GM18867 (cell line): Measurements from ENCODE around the gene SGCB.
"Not testable (repeated sequence)": the region's sequence is repeated elsewhere in the genome, so short reads cannot be mapped to it uniquely, and the experiment has no call there.

ENCODE experiments used
- ATAC-seq: cut with Tn5 transposase; IDR thresholded peaks from one replicate; pipeline ENCODE4 v1.9.1; 2021; ENCODE audit warnings: mild to moderate bottlenecking, moderate library complexity; ENCODE audit not compliant: unreplicated experiment

Gene SGCB, protein sequence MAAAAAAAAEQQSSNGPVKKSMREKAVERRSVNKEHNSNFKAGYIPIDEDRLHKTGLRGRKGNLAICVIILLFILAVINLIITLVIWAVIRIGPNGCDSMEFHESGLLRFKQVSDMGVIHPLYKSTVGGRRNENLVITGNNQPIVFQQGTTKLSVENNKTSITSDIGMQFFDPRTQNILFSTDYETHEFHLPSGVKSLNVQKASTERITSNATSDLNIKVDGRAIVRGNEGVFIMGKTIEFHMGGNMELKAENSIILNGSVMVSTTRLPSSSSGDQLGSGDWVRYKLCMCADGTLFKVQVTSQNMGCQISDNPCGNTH

DNA sequence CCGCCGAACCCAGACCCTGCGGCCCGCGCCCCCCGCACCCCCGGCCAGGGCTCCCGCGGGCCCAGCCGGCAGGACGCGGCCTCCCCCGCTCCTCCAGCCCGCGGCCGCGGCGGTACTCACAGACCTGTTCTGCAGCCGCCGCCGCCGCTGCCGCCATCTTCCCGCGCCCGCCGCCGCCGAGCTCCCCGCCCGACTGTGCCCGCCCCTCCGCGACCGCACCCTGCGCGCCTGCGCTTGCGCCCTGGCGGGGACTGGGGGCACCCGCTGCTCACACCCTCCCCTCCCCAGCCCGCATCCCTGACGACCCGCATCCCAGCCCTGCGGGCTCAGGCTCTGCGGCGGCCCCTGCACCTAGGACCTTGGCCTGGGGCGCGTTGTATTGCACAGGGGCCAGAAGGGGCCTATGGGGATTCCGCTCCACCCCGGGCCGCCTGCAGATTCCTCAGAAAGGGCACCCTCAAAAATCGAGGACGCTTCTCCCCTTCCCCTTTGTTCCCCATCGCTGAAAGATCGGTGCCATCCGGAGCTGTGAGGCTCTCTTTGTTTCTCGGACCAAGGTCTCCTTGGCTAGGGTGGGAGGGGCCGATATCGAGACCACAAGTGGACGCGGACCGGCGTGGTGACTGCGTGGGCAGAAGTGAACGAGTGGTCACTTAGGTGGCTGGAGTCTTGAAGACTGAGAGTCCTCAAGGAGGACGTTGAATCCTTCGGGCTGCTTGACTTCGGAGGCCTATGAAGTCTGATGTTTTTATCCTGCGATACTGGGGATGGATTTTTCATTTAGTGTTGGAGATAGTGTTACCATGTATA lies at the start of gene SGCB:
Gene SGCB, minus strand, starts transcription at position 197 of the 810 bp plus-strand sequence. Its CDS starts 40 bp downstream, at position 157.
- peak; percentile 95 for ATAC-seq

DNA sequence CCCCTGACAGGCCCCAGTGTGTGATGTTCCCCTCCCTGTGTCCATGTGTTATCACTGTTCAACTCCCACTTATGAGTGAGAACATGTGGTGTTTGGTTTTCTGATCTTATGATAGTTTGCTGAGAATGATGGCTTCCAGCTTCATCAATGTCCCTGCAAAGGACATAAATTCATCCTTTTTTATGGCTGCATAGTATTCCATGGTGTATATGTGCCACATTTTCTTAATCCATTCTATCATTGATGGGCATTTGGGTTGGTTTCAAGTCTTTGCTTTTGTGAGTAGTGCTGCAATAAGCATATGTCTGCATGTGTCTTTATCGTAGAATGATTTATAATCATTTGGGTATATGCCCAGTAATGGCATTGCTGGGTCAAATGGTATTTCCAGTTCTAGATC lies 48.3 kb upstream of the SGCB start:
- ATAC-seq: not testable (repeated sequence)

DNA sequence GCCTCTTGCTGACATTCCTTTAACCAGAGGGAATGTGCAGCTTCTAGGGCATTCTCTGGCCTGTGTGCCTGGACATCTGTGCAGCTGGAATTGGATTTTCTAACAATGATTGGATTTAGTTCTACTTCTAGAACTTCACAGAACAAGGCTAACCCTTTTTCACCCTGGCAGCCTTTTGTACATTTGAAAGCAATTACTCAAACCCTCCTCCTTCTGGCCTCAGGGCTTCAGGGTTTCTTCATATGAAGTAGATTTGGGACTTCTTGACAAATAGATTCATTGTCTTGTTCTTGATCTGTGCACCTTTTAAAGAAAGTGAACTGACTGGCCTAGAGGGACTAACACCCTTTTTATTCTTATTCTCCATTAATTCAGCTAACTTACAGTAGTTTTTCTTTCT lies 43.1 kb upstream of the SGCB start:
- no peak for ATAC-seq

DNA sequence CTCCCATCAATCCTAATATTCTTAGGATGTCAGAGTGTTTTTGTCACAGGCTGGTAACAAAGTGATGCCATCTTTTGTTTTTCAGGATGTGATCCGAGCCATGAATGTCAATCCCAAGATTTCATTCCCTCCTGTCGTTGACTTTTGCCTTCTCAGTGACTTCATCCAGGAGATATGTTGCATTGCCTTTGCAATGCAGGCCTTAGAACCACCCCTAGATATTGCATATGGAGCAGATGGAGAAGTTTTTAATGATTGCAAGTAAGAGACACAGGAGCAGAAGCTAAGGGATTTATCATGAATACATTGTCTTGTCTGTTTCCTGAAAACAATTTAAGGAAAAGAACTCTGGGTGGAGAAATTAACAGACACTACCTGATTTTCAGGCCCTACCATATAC lies 41.6 kb upstream of the SGCB start:
- ATAC-seq: no peak

GRCh38 chr4:52076731-52077130 lies 38.6 kb upstream of the SGCB start:
- no peak for ATAC-seq

- ATAC-seq: no peak
Measured at GRCh38 chr4:52071791-52072546, 33.9 kb upstream of the SGCB start.

DNA sequence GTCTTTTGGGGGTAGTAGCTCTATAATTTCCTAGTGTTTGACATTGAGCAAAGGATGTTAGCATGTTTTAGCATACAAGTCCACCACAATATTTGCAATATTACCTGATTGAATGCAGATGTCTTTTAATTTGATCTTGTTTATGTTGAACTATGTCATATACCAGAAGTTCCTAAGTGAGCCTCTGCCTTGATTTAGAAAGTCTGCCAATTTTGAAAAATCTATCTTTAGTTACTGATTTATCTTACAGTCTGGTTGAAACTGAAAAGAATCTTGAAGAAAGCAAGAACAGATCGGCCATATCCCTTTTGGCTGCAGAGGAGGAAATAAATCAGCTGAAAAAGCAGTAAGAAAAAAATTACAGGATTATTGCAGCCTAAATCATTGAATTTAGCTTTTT lies 31.5 kb upstream of the SGCB start:
- no peak for ATAC-seq

- ATAC-seq: no peak
Measured at GRCh38 chr4:52059372-52059771, 21.3 kb upstream of the SGCB start.

DNA sequence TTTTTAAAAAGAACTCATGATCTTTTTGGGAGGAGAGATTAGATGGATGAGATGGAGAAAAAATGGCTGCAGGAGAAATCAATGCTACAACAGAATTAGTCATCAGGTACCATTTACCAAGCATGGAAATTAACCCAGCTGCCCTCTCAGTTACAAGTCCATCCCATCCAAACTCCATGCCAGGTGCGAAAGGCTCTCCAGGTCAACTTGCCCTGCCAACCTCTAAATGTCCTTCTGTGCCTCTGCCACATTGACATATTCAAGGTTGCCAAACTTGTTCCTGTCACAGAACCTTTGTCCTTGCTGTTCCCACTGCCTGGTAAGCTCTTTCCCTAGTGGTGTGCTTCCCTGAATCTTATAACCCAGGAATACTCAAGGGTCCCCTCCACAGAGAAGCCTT lies 20.2 kb upstream of the SGCB start:
- ATAC-seq: no peak

GRCh38 chr4:52057196-52057595 lies 19.1 kb upstream of the SGCB start:
- no peak for ATAC-seq

DNA sequence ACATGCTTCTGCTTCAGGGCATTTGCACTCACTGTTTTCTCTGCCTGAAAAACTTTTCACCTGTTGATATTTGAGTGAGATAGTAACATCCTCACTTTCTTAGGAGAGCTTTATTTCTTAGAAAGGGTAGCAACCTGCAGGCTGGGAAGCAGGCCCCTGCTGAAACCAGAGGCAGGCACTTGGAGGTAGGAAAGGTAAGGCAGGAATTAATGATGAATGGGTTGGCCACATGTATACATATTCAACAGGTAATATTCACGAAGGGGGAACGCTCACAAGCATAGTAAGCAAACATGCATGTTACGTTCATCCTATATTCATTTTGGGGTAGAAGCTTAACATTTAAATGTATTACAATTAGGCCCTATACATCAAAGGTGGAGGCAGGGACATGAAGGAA lies 16.2 kb upstream of the SGCB start:
- no peak for ATAC-seq

- peak; percentile 67 for ATAC-seq
Measured at GRCh38 chr4:52052475-52052780, 14.3 kb upstream of the SGCB start.

- peak; percentile 66 for ATAC-seq
Measured at GRCh38 chr4:52051615-52052474, 13.7 kb upstream of the SGCB start.

DNA sequence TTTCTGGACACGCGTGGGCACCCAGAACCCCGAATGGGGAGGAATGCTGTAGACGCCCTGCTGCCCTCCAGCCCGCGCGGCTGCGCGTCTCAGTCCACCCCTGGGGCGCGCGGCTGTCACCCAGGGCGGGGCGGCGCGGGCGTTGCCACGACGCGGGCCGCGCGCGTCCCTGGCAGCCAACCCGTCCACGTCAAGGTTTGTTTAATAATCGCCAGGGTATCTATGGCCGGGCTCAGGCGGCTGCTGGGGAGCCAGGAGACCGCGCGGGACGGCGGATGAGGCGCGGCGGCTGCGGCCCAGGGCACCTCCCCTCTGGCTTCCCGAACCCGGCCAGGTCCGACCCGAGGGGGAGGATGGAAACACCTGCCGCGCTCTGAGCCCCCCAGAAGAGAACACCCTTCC lies 13.1 kb upstream of the SGCB start, which contains the start of gene SPATA18:
Gene SPATA18, plus strand, starts transcription at position 92 of the 402 bp plus-strand sequence. CDS start 401 bp downstream, outside the sequence.
- peak; percentile 63 for ATAC-seq

- ATAC-seq: no peak
Measured at GRCh38 chr4:52049266-52049665, 11.2 kb upstream of the SGCB start.

GRCh38 chr4:52045028-52045427 lies 6.9 kb upstream of the SGCB start:
- ATAC-seq: no peak

GRCh38 chr4:52037689-52038102 lies 403 bp downstream of the SGCB start:
- ATAC-seq: peak; percentile 61

DNA sequence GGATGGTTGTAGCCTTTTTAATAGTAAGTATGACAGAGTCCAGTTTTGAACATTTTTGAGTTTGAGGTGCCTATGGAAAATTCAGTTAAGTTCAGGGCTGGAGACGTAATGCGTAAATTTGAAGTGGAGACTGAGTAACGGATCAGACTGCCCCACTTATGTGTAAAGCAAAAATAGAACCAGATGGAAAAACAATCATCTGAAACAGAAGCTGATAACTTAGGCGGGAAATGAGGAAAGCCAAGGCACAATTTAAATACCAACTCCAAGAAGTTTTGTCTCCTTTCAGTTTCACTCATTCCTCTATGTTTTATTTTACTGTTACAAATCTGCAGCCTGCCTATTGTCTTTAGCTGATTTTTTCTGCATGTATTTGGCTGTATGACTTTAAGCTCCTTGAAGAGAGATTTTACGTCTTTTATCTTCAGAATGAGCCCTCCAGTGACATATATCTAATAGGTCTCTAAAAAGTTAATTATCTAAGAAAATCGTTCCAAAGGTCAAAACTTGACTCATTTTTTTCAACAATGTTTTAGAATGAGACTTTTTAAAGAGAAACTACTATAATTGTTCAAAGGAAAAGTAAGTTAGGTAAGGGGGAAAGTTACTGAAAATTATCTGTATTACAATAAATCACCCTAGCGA lies 1.1 kb downstream of the SGCB start:
- ATAC-seq: no peak

- no peak for ATAC-seq
Measured at GRCh38 chr4:52035190-52035589, 2.9 kb downstream of the SGCB start.

DNA sequence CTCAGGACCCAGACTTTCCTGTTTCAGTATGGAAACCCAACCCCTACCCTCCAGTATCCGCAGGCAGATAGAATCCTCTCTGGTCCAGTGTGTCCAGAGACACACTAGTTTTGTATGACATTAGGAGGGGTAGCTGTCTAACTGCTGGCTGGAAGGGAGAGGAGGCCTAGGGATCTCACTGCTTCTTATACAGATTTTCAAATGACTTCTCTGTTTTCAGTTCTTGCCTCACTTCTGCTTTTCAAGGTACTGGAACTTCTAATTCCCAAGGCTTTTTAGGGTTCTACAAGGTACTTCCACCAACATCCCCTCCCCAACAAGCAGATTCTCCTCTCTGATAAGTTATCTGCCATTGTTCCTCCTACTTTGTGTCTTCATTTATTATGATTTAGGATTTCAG lies 6.1 kb downstream of the SGCB start:
- no peak for ATAC-seq
